GM12878 (cell line): ENCODE measurements around the gene GAB1. TPM values are rescaled to one million over a fixed set of nuclear protein-coding genes. Genes with fewer than 3 reads are reported as not detected.
A peak's percentile ranks its signal among the peaks of the same experiment; 100 is the strongest.

Experiments
- BCLAF1 ChIP-seq: fragments of 450-650 bp; IDR thresholded peaks from 2 replicates; pipeline ENCODE4 v1.6.1; 2017; ENCODE audit warnings: antibody characterized with exemption, mild to moderate bottlenecking, moderate library complexity
- CBX3 ChIP-seq: fragments of 200-600 bp; sonication (generic); IDR thresholded peaks from 2 replicates; pipeline ENCODE4 v1.6.1; 2016; ENCODE audit warnings: low read depth, borderline replicate concordance
- CTCF ChIP-seq, 3 experiments: IDR thresholded peaks in 2 of 3; conservative IDR thresholded peaks in 1 of 3; 2 replicates each; pipeline ENCODE4 v1.5.1; 2011; ENCODE audit warnings: low read depth in 3 of 3, low read length in 3 of 3, mild to moderate bottlenecking in 3 of 3, control low read depth in 2 of 3, moderate library complexity in 2 of 3, inconsistent platforms in 1 of 3, mixed read lengths in 1 of 3; ENCODE audit not compliant: control insufficient read depth in 2 of 3, insufficient read depth in 1 of 3; ENCODE audit errors: extremely low read depth in 1 of 3
- E4F1 ChIP-seq: fragments of 450-650 bp; IDR thresholded peaks from 2 replicates; pipeline ENCODE4 v1.6.1; 2018; ENCODE audit warnings: borderline replicate concordance, mild to moderate bottlenecking; ENCODE audit not compliant: partially characterized antibody
- MXI1 ChIP-seq: fragments of 150-350 bp; IDR thresholded peaks from 2 replicates; pipeline ENCODE4 v1.6.1; 2011; ENCODE audit warnings: low read depth, mild to moderate bottlenecking, inconsistent platforms, low read length, improper control_type of control experiment
- NRF1 ChIP-seq: conservative IDR thresholded peaks from 2 replicates; pipeline ENCODE4 v1.6.1; 2011; ENCODE audit warnings: mild to moderate bottlenecking, low read depth, low read length, improper control_type of control experiment
- RAD21 ChIP-seq: IDR thresholded peaks from 2 replicates; pipeline ENCODE4 v1.6.1; 2011; ENCODE audit warnings: mild to moderate bottlenecking, low read depth, low read length, moderate library complexity; ENCODE audit not compliant: insufficient read depth
- RELA ChIP-seq: fragments of 450-650 bp; IDR thresholded peaks from 2 replicates; pipeline ENCODE4 v1.8.0; 2014; ENCODE audit warnings: borderline replicate concordance; ENCODE audit not compliant: partially characterized antibody
- SMARCA5 ChIP-seq: fragments of 450-650 bp; IDR thresholded peaks from 2 replicates; pipeline ENCODE4 v1.6.1; 2017; ENCODE audit warnings: mild to moderate bottlenecking
- ZBTB4 ChIP-seq: fragments of 450-650 bp; formaldehyde crosslinking; IDR thresholded peaks from 2 replicates; pipeline ENCODE4 v1.4.0; 2022; ENCODE audit warnings: mild to moderate bottlenecking, moderate library complexity
- ZBTB40 ChIP-seq: fragments of 450-650 bp; IDR thresholded peaks from 2 replicates; pipeline ENCODE4 v1.6.1; 2016; ENCODE audit warnings: mild to moderate bottlenecking, moderate library complexity, borderline replicate concordance
- ZNF24 ChIP-seq: fragments of 450-650 bp; IDR thresholded peaks from 2 replicates; pipeline ENCODE4 v1.6.1; 2017; ENCODE audit warnings: antibody characterized with exemption, mild to moderate bottlenecking
- polyA plus RNA-seq, 11 experiments: library from polyadenylated mRNA; depleted of rRNA in 4 of 11; unstranded in 6 of 11; stranded (reverse) in 5 of 11; fragments of >200 nt; fragmentation: Nextera tagmentation in 4 of 11; fragmentation: Illumina TruSeq in 1 of 11; extraction: Ambion mirVana in 4 of 11; extraction: Trizol in 1 of 11; gene quantifications; 1 replicate in 1 of 11; 2 replicates in 10 of 11; pipeline versions ENCODE4 v1.2.1 to v1.2.3, GENCODE V29; 2011 to 2016; ENCODE audit warnings: inconsistent platforms in 2 of 11, missing spikeins in 2 of 11, low read depth in 1 of 11
- total RNA-seq, 4 experiments: library from RNA; depleted of rRNA in 3 of 4; stranded (reverse); fragments of >200 nt in 3 of 4; fragmentation: Illumina TruSeq in 1 of 4; extraction: Trizol in 1 of 4; gene quantifications; 2 replicates each; pipeline versions ENCODE4 v1.2.1 to v1.2.3, GENCODE V29; 2013 to 2021

Gene GAB1
- total and polyA plus RNA-seq, 10 of the 15 experiments (the other 5 are each of a cell fraction or from before 2014, with no cell fraction given) = 0.37 to 5.3 (median 3.2) TPM

GRCh38 chr4:143399113-143399949 is 62.7 kb downstream of the GAB1 start (continued):
- TF ChIP-seq E4F1 (no peak), SMARCA5 (0 out of 2 replicates have a peak, but pooled peaks have one; percentile 32), NRF1 (no peak), ZBTB4 (CRISPR knock-in tag) (no peak), BCLAF1 (no peak), CTCF (IDR thresholded peaks at IDR 0.05 in 2 of 3, conservative IDR thresholded peaks at IDR 0.05 in 1 of 3; ENCODE audit: control insufficient read depth in 2 of 3, extremely low read depth in 1 of 3, insufficient read depth in 1 of 3, low read depth in 3 of 3, low read length in 3 of 3) (peak; percentile 62 to 69 (median 62)), MXI1 (peak; percentile 42; the same call in 1 of the 2 replicates), RAD21 (peak; percentile 72), RELA (no peak), ZBTB40 (no peak), ZNF24 (peak; percentile 20; the same call in 1 of the 2 replicates), CBX3 (no peak)
